SK-N-MC (cell line): Measurements from ENCODE around the gene GTF3C1.
"Not testable (repeated sequence)": the region's sequence is repeated elsewhere in the genome, so short reads cannot be mapped to it uniquely, and the experiment has no call there.

Experiments
- DNase-seq: peaks from one replicate; pipeline ENCODE4 v3.0.0-alpha.2; 2011; ENCODE audit warnings: low read depth, low spot score
- H3K27ac ChIP-seq: fragments of 200-600 bp; sonication (generic); 2 replicates; pipeline ENCODE4 v1.5.1; 2016; ENCODE audit warnings: mixed run types
- H3K36me3 ChIP-seq: fragments of 200-600 bp; sonication (generic); 2 replicates; pipeline ENCODE4 v1.6.1; 2017; ENCODE audit warnings: antibody characterized with exemption, low read length, mixed read lengths; ENCODE audit not compliant: insufficient read depth
- H3K4me3 ChIP-seq: fragments of 200-600 bp; sonication (generic); 2 replicates; pipeline ENCODE4 v1.5.1; 2016
- H3K9ac ChIP-seq: fragments of 200-600 bp; sonication (generic); 2 replicates; pipeline ENCODE4 v1.8.0; 2017; ENCODE audit warnings: mixed run types, mixed read lengths; ENCODE audit not compliant: insufficient read length
- H3K9me3 ChIP-seq: fragments of 200-600 bp; sonication (generic); 2 replicates; pipeline ENCODE4 v1.6.1; 2017; ENCODE audit warnings: low read depth, mild to moderate bottlenecking, antibody characterized with exemption, low read length, moderate library complexity, mixed read lengths
- EZH2 ChIP-seq: fragments of 200-600 bp; sonication (generic); IDR thresholded peaks from one replicate; pipeline ENCODE4 v1.6.1; 2017; ENCODE audit warnings: antibody characterized with exemption
- FOXP2 ChIP-seq: optimal IDR thresholded peaks from 2 replicates; pipeline ENCODE3; 2011; ENCODE audit warnings: mild to moderate bottlenecking, moderate library complexity; ENCODE audit not compliant: insufficient read depth; ENCODE audit errors: extremely low read length, control extremely low read depth
- POLR2AphosphoS5 ChIP-seq: IDR thresholded peaks from 2 replicates; pipeline ENCODE4 v1.6.1; 2012; ENCODE audit warnings: mild to moderate bottlenecking, low read depth, low read length, borderline replicate concordance

GTF3C1 gene

DNA sequence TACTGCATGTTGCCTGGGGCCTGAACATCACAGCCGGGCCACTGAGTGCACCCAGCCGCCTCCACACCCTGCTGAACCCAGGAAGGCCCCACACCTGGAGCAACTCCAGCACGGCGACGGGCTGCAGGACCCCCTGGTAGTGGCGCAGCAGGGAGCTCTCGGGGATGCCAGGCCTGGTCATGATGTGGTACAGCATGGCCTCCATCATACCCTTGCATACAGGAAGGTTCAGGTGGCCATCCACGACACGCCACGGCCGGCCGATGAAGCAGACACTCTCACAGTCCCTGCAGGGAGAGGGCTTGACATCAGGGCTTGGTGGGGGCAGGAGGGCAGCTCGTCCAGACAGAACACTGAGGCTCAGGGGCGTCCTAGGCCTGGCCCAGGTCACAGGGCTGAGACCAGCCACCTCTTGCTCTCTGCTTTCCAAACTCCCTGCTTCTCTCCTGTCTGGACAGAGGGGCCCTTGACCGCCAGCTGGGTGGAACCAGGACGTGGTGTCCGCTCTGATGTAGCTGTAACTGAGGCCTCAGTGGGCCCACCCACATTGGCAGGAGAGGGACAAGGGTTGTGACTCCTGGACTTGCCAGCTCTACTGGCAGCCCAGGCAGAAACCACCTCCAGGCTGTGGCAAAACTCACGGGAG, 87.4 kb downstream of the GTF3C1 start:
- Histone ChIP-seq H3K4me3 (no peak overlapping the region), H3K9ac (no peak overlapping the region), H3K27ac (no peak overlapping the region), H3K36me3 (peaks cover 25% of the 10 kb centered on the region), H3K9me3 (no peaks in the 10 kb centered on the region)
- TF ChIP-seq EZH2 (no peak), POLR2AphosphoS5 (no peak), FOXP2 (no peak)
- DNase-seq, result no peak

DNA sequence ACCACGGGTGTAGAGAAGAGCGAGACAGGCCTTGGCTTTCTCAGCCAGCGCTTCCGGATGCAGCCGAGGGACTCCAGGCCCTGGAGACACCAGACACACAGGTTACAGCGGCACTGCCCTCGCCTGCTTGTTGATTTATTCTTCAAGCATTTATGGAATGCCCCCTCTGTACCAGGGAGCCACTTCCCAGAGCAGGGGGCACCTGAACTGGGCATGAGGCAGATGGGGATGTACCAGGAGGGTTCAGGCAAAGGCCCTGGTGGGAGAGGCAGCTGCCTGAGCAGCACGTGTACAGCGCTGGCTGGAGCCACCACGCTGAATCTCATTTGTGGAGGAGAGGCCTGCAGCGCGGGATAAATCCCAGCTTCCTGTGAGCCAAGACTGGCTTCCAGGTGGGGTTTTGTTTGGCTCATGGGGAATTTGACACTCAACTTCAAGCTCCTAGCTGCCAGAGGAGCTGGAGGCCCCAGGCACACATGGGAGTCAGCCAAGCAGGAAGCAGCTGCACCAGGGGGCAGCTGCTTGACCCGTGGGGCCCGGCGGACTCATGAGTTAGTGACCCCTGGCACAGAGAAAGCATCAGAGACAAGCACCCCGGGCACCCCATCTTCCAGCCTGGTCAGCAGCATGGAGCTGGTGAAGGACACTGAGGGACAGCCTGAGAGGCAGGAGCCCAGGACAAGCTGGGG, 88.1 kb downstream of the GTF3C1 start:
- Histone ChIP-seq H3K27ac (no peak overlapping the region), H3K36me3 (peaks cover 18% of the 10 kb centered on the region; the same call in 1 of the 2 replicates), H3K9me3 (no peaks in the 10 kb centered on the region), H3K4me3 (no peak overlapping the region), H3K9ac (no peak overlapping the region)
- no peak for DNase-seq
- TF ChIP-seq POLR2AphosphoS5 (no peak), FOXP2 (no peak), EZH2 (no peak)

DNA sequence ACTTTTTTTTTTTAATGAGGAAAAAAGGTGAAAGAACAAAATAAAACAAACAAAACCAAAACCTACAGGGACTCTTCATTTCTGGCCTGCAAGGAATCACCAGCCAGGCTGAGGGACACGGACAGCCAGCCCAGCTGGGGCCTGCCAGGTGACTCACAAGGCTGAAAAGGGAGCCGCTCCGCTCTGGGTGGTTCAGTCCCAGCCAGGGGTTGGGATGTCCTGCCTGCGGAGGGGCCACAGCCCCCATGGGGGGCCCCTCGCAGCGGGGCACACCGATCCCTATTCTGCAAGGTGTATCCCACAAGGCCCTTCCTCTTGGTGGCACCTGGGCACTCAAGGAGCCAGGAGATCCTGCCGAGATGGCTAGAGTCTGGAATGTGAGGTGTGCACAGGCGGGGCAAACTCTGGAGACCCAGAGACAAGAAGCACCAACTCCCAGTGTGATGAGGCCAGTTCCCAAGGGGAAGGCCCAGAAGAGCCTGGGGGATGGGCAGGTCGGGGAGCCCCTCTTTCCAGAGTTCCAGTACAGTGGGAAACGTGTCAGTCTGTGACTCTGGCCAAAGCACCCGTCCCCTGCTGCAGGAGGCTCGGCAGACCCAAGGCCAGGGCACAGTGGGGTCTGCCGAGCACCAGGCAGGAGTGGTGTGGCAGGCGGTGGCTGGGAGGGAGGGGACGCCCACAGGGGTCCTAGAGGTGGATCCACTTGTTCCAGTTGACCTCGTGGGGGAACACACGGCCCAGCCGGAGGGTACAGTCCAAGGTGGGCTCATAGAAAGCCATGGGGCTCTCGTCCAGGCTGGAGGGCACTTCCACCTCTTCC, 88.8 kb downstream of the GTF3C1 start:
- H3K36me3 ChIP-seq, result peaks cover 12% of the 10 kb centered on the region; the same call in 1 of the 2 replicates
- no peaks in the 10 kb centered on the region for H3K9me3 ChIP-seq
- no peak for DNase-seq
- TF ChIP-seq FOXP2, result no peak
- TF ChIP-seq POLR2AphosphoS5, result no peak
- no peak overlapping the region for H3K27ac ChIP-seq
- no peak overlapping the region for H3K9ac ChIP-seq
- no peak overlapping the region for H3K4me3 ChIP-seq

DNA sequence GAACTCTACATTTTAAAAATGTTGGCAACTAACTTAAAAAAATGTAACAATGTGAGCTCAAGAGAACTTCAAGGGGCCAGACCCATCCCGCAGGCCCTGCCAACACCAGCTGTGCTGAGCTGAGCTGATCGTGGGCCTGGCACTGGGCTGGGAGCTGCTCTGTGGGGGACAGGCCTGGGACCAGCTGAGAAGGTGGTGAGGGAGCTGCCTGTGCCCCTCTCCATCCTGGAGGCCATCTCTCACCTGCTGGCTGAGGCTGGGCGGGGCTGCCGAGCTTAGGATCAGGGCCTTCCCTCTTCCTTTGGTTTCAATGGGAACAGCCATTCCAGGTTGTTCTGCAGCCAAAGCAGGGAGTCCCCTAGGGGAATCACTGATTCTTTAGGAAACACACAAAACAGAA, 89.5 kb downstream of the GTF3C1 start:
- Histone ChIP-seq H3K27ac (no peak overlapping the region), H3K4me3 (no peak overlapping the region), H3K9me3 (no peaks in the 10 kb centered on the region), H3K36me3 (peaks cover 8% of the 10 kb centered on the region; the same call in 1 of the 2 replicates), H3K9ac (no peak overlapping the region)
- no peak for DNase-seq
- no peak for TF ChIP-seq FOXP2
- TF ChIP-seq EZH2, result no peak
- TF ChIP-seq POLR2AphosphoS5, result no peak

DNA sequence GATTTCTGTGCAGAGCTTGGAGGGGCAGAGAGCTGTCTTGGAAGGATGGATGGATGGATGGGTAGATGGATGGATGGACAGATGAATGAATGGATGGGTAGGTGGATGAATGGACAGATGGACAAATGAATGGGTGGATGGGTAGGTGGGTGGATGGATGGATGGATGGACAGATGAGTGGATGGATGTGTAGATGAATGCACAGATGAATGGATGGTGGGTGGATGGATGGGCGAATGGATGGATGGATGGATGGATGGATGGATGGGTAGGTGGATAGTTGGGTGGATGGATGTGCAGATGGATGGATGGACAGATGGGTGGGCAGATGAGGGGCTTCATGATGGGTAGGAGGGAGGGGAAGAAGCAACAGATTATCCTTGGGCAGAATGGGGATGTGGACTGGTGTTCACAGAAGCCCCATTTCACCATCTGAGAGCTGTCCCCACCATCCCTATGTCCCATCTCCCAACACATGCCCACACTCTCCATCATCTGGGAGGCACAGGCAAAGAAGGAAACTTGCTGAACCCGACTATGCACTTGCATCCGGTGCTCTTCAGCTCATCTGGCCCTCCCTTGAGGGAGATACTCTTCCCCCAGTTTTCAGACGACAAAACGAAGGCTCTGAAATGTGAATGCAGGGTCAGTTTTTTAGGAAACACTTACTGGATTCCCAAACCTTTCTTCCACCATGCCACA, 90.6 kb downstream of the GTF3C1 start:
- H3K36me3 ChIP-seq, result no peaks in the 10 kb centered on the region; the same call in 1 of the 2 replicates
- no peaks in the 10 kb centered on the region for H3K9me3 ChIP-seq
- no peak overlapping the region for H3K4me3 ChIP-seq
- H3K27ac ChIP-seq, result no peak overlapping the region
- no peak for TF ChIP-seq EZH2
- TF ChIP-seq POLR2AphosphoS5, result no peak
- no peak for TF ChIP-seq FOXP2
- DNase-seq, result no peak
- no peak overlapping the region for H3K9ac ChIP-seq

DNA sequence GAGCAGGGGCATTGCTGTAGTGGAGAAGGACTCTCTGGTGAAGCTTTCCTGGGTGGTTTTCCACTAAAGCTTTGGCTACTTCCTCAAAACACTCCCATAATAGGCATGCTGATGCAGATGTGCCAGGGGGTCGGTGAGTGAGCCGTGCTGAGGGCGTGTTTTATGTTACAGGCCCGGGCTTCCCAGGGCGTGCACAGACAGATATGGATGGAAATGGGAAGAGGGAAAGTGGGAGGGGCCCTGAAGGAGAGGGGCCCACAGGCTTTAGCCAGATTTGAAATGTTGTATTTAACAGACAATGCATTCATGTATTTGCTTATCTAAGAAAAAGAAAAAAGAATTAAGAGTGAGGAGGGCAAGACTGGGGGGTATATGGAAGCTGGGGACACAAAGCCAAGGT, 91.5 kb downstream of the GTF3C1 start:
- TF ChIP-seq POLR2AphosphoS5 (no peak), EZH2 (no peak), FOXP2 (no peak)
- DNase-seq, result no peak
- Histone ChIP-seq H3K4me3 (no peak overlapping the region), H3K36me3 (no peaks in the 10 kb centered on the region; the same call in 1 of the 2 replicates), H3K9ac (no peak overlapping the region), H3K9me3 (no peaks in the 10 kb centered on the region), H3K27ac (no peak overlapping the region)

DNA sequence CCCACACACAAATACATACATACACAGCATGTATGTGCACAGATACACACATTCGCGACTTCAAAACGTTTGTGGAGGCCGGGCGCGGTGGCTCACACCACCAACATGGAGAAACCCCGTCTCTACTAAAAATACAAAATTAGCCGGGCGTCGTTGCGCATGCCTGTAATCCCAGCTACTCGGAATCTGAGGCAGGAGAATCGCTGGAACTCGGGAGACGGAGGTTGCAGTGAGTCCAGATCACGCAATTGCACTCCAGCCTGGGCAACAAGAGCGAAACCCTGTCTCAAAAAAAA, 92.2 kb downstream of the GTF3C1 start:
- not testable (repeated sequence) for H3K36me3 ChIP-seq, H3K9me3 ChIP-seq, H3K4me3 ChIP-seq, H3K9ac ChIP-seq, H3K27ac ChIP-seq, DNase-seq

DNA sequence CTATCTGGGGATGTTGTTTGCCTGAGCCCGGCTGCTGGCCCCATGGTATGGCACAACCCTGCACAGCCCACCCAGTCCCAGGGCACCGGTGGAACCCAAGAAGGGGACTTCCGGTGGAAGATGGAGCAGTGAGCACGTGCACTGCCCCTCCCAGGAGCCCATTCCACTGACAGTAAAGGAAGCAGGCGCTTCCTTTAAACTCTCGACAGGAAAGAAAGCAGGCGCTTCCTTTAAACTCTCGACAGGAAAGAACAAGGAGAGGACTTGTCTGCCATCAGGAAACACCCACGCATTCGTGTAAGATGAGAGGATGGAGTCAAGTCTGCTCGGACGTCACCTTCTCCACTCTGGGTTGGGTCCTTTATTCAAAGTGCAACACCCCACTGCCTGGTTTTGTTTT, 94.0 kb downstream of the GTF3C1 start:
- Histone ChIP-seq H3K9ac (no peak overlapping the region), H3K4me3 (no peak overlapping the region), H3K27ac (no peak overlapping the region), H3K9me3 (no peaks in the 10 kb centered on the region), H3K36me3 (no peaks in the 10 kb centered on the region)
- DNase-seq, result no peak
- TF ChIP-seq EZH2, result no peak
- no peak for TF ChIP-seq FOXP2
- TF ChIP-seq POLR2AphosphoS5, result no peak
